ENCODE measurements around the gene UTS2. TPM values are rescaled to one million over a fixed set of nuclear protein-coding genes. Genes with fewer than 3 reads are reported as not detected.

UTS2 gene
- total and polyA plus RNA-seq, 2 of the 8 experiments (the other 6 are each of a cell fraction or from before 2014, with no cell fraction given), result not detected

DNA sequence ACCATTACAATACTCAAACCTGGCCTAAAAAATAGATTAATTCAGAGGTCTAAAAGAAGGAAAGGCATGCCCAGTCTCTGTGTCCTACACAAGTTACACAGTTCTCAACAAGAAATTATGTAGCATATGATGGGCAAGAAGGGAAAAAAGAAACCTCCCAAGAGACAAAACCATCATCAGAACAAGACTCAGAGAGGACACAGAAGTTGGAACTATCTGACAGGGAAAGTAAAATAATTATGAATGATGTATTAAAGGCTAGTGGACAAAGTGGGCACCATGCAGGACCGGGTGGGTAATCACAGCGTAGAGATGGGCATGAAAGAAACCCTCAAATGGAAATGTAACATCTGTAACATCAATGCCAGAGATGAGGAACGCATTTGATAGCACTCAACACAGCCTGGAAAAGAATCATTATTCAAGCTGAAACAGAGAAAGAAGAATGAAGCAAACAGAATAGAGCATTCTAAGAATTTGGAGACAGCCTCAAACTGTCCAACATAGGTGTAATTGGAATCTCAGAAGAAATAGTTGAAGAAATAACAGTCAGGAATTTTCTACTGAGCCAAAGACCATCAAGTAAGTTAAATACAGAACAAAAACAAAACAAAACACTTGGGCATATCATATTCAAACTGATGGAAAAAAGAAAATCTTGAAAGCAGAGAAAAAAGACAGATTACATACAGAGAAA, 39.0 kb downstream of the UTS2 start (continued):
- TF ChIP-seq BRCA1 (IDR thresholded peaks at IDR 0.05; ENCODE audit: low read depth, low read length), result no peak
